ENCODE results near the gene MRTO4.

- no peak for TF ChIP-seq CTCF (IDR thresholded peaks at IDR 0.05 in 8 of 11, conservative IDR thresholded peaks at IDR 0.05 in 3 of 11)
- TF ChIP-seq POLR2AphosphoS5 (IDR thresholded peaks at IDR 0.05): no peak
Measured at GRCh38 chr1:19274636-19275035, 23.0 kb downstream of the MRTO4 start.

All from spleen (tissue), 7 donors.